Gastrocnemius medialis (tissue), 4 donors: ENCODE results near the gene POLA2.

Source experiments
- POLR2A ChIP-seq, 2 donors: fragments of 450-650 bp; IDR thresholded peaks; one replicate each; pipeline ENCODE4 v1.6.1; 2017; ENCODE audit warnings: antibody characterized with exemption in 2 of 2, mild to moderate bottlenecking in 2 of 2, moderate library complexity in 2 of 2
- TF ChIP-seq, protein P1 (sequence below), 5 experiments: fragments of 450-650 bp in 3 of 5; fragments of 200-600 bp in 2 of 5; sonication (generic) in 2 of 5; IDR thresholded peaks in 4 of 5; conservative IDR thresholded peaks in 1 of 5; 1 replicate in 4 of 5; 2 replicates in 1 of 5; pipeline ENCODE4 v1.5.1; 2016 to 2019; ENCODE audit warnings: antibody characterized with exemption in 5 of 5, mild to moderate bottlenecking in 3 of 5, moderate library complexity in 3 of 5

DNA sequence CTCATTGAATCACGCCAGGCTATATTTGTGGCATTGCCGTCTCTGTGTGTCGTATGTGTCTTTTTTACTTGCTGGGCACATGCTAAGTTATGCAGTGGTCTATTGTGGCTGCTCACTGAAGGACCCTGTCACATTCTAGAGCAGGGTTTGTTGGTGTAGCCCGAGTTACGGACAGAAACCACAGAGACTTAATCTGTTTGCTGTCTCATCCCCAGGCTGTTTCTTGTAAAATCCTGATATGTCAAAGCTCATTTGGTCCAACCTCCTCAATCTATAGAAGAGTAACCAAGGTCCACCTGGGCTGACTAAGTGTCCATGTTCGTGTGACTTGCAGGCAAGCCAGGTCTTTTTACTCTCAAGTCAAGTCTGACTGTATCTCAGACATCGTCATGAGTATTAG is 76.9 kb downstream of the POLA2 start:
- TF ChIP-seq, protein P1, sequence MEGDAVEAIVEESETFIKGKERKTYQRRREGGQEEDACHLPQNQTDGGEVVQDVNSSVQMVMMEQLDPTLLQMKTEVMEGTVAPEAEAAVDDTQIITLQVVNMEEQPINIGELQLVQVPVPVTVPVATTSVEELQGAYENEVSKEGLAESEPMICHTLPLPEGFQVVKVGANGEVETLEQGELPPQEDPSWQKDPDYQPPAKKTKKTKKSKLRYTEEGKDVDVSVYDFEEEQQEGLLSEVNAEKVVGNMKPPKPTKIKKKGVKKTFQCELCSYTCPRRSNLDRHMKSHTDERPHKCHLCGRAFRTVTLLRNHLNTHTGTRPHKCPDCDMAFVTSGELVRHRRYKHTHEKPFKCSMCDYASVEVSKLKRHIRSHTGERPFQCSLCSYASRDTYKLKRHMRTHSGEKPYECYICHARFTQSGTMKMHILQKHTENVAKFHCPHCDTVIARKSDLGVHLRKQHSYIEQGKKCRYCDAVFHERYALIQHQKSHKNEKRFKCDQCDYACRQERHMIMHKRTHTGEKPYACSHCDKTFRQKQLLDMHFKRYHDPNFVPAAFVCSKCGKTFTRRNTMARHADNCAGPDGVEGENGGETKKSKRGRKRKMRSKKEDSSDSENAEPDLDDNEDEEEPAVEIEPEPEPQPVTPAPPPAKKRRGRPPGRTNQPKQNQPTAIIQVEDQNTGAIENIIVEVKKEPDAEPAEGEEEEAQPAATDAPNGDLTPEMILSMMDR (IDR thresholded peaks at IDR 0.05 in 4 of 5, conservative IDR thresholded peaks at IDR 0.05 in 1 of 5) = no peak
- TF ChIP-seq POLR2A (IDR thresholded peaks at IDR 0.05) = no peak
